ENCODE results near the gene EMSY.

EMSY gene

GRCh38 chr11:76453248-76453647, 8.4 kb downstream of the EMSY start:
- DNase-seq, result no peak

- no peak for DNase-seq
These were observed 10.5 kb downstream of the EMSY start for GRCh38 chr11:76455331-76455730.

- no peak for DNase-seq
These were observed 11.1 kb downstream of the EMSY start for GRCh38 chr11:76455931-76456330.

GRCh38 chr11:76456571-76456970, 11.8 kb downstream of the EMSY start:
- no peak for DNase-seq

- no peak for DNase-seq
These were observed 14.5 kb downstream of the EMSY start for GRCh38 chr11:76459299-76459698.

- no peak for DNase-seq
These were observed 15.0 kb downstream of the EMSY start for GRCh38 chr11:76459846-76460245.

GRCh38 chr11:76462317-76462716, 17.5 kb downstream of the EMSY start:
- no peak for DNase-seq

- DNase-seq, result no peak
These were observed 20.9 kb downstream of the EMSY start for GRCh38 chr11:76465701-76466100.

GRCh38 chr11:76466666-76467065, 21.8 kb downstream of the EMSY start:
- DNase-seq, result no peak

- no peak for DNase-seq
These were observed 24.3 kb downstream of the EMSY start for GRCh38 chr11:76469141-76469540.

GRCh38 chr11:76471382-76471781, 26.6 kb downstream of the EMSY start:
- DNase-seq, result no peak

GRCh38 chr11:76480241-76480640, 35.4 kb downstream of the EMSY start:
- DNase-seq, result no peak

GRCh38 chr11:76491644-76492043, 46.8 kb downstream of the EMSY start:
- no peak for DNase-seq

GRCh38 chr11:76493040-76493439, 48.2 kb downstream of the EMSY start:
- no peak for DNase-seq

GRCh38 chr11:76493626-76494539, 49.1 kb downstream of the EMSY start:
- no peak for DNase-seq

GRCh38 chr11:76495019-76495418, 50.2 kb downstream of the EMSY start:
- no peak for DNase-seq

GRCh38 chr11:76496174-76496573, 51.4 kb downstream of the EMSY start:
- DNase-seq, result no peak

- no peak for DNase-seq
These were observed 56.8 kb downstream of the EMSY start for GRCh38 chr11:76501526-76502202.

- no peak for DNase-seq
These were observed 62.0 kb downstream of the EMSY start for GRCh38 chr11:76506833-76507232.

- DNase-seq, result no peak
These were observed 65.5 kb downstream of the EMSY start for GRCh38 chr11:76510060-76511047.

- DNase-seq, result no peak
These were observed 68.2 kb downstream of the EMSY start for GRCh38 chr11:76512851-76513653.
